Middle frontal gyrus (tissue), 1 donor: ENCODE results near the gene SH2D3C.

Source experiments
- DNase-seq: peaks from one replicate; pipeline ENCODE4 v3.0.0-alpha.2; 2015; ENCODE audit warnings: low spot score; ENCODE audit errors: extremely low spot score

Gene SH2D3C

DNA sequence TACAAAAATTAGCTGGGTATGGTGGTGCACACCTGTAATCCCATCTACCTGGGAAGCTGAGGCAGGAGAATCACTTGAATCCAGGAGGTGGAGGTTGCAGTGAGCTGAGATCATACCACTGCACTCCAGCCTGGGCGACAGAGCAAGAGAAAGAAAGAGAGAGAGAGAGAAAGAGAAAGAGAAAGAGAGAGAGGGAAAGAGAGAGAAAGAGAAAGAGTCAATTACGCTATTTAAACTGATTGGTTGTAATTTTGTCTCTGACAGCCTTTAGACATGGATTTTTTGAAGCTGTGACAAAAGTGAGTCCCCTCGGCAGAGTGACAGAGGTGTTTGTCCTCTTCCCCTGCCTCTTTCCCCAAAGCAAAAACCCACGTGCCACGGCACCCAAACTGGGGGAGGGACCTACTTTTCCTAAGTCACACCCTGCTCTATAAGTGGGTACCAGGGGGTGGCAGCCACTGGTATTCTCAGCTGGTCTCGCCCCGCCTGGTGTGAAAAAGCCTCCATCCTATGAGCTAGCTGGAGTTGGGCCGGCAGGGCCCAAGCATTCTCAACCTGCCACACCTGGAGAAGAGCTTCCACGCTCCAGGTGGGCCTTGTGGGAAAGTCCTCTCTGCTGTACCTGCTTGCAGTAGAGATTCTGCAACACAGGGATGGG is 75.0 kb downstream of the SH2D3C start:
- no peak for DNase-seq

DNA sequence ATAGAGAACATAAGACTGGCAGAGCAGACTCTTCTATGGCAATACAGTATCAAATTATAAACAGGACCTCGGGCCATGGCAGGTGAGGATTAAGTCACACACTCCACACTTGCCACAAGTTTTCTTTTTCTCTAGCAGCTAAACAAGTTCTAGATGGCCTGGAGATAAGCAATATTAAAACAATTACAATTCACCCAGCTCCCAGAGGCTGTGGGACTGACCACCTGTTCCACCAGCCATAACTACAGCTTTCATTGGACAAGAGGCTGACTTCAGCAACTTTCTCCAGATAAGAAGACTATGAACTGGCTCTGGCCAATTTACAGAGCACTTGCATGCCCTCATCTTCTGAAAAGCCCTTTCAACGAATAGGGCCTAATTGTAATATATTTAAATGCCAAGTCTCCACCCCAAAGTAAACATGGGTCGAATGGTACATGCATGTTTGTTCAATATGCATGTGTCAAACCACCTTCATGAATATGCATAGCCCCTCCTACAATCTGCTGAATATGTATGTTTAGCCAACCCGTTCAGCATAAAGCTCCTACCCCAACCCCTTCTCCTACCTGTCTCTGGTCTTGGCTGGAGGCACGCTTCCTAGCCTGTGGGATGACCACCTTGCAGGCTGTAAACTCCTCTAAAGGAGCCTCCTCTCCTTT is 77.7 kb downstream of the SH2D3C start:
- DNase-seq = no peak

DNA sequence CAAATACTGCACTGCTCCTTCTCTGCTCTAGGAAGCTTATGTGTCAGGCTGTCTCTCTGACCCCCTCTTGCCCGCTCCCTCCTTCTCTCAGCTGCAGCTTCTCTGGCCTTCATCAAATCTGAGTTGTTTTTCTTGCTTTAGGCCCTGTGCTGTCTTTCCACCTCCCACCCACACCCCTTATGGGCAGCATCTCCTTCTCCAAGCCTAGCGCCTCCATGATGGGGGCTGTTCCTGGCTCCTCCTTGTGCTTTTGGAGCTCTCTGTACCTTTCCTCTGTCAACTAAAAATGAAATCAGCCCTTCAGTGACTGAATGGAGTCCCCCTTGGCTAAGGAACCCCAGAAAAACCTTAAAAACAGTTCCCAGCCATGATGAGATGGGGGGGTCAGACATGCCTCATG is 78.3 kb downstream of the SH2D3C start:
- DNase-seq = no peak

DNA sequence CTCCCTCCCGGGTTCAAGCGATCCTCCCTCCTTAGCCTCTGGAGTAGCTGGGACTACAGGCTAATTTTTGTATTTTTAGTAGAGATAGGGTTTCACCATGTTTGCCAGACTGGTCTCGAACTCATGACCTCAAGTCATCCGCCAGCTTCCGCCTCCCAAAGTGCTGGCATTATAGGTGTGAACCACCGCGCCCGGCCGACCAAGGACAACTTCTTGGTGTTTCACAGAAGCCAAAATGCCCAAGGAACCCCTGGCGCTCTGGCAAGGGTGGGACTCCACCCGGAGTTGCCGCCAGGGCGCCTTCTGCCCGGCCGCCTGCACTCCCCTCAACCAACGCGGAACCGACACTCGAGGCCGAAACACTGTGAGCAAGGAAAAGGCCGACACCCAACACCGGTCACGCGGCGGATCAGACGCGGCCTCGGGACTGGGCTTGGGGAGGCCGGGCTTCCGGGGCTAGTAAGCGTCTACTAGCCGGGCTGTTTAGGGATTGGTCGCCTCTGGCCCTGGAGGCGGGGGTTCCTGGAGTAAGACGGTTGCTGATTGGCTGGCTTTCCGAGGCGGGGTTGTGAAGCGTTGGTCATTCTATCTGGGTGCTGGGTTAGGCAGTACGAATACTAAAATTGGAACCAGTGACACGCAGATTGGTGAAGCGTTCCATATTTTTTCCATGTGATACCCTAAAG is 79.3 kb downstream of the SH2D3C start:
- DNase-seq = peak; percentile 99

DNA sequence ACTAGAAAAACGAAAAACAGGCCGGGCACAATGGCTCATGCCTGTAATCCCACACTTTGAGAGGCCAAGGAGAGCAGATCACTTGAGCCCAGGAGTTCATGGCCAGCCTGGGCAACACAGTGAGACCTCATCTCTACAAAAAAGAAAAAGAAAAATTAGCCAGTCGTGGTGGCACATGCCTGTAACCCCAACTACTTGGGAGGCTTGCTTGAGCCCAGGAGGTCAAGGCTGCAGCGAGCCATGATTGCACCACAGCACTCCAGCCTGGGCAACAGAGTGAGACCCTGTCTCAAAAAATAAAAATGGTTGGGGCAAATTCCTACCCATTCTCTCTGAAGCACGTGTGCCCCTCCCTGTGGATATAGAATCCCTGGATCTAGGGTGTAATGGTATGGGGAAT is 80.1 kb downstream of the SH2D3C start:
- no peak for DNase-seq

DNA sequence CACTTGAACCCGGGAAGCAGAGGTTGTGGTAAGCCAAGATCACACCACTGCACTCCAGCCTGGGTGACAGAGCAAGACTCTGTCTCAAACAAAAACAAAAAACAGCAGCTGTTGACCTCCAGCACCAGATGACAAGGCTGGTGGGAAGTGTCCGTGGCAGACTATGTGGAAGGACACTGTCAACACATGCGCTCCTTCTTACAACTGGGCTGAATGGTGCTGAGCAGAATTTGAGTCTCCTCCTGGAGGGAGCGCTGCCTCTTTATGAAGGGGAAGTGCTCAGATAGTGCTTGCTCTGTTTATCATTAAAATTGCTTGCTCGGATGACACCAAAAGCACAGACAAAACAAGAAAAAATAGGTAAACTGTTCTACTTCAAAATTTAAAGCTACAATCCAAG is 80.9 kb downstream of the SH2D3C start:
- DNase-seq = no peak

DNA sequence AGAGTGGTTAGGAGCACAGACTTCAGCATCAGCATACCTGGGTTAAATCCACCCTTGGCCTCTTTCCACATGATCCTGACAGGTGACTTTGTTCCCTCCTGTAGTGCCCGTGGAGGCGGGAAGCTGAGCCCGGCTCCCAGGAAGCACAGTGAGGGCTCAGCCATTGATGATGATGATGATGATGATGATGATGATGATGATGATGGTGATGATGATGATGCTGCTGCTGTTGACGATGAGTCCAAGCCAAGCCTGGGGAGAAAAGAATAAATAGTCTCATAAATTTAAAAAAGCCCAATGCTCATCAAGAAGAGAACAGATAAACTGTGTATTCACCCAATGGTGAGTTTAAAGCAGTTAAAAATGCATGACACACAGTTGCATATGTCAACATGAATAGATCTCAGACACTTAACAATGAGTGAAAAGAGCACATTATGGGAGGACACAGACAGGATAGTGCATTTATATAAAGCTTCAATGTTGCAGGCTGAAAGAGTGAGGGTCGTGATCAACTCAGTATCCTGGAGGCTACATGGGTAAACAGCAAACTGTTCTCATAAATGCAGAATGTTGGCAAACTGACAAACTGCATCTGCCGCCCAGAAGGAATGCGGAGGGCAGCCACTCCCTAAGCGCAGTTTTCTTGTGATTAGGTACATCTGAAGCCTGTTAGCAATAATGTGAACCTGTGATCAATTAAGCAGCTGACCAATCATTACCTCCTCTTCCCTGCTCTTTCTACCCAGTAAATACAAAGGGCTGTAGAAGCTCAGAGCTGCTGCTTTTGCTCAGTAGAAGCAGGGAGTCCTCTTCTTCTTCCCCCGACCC is 83.4 kb downstream of the SH2D3C start:
- no peak for DNase-seq

DNA sequence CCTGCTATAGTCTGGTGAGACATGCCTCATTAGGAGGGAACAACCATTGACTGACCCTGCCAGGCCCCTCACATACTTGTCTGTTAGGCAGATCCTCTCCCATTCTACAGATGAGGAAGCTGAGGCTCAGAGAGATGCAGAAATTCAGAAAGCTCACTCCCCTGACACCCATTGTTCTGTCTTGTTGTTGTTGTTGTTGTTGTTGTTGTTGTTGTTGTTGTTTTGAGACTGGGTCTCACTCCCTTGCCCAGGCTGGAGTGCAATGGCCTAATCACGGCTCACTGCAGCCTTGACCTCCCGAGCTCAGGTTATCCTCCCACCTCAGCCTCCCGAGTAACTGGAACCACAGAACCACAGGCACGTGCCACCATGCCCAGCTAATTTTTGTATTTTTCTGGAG is 84.8 kb downstream of the SH2D3C start:
- no peak for DNase-seq

DNA sequence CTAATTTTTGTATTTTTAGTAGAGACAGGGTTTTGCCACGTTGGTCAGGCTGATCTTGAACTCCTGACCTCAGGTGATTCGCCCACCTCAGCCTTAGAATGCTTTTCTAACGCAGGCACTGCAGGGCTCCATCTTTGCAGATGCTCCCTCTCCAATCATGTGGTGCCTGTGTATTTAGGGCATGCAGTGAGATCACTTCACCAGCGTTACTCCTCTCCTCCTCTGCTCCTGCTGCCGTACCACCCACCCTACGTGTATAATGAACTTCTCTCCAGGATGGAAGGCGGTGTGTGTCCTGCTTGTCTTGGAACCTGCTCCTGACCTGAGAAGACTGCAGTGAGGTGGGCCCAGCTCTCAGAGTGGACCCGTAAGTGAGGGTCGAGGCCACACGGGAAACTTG is 85.3 kb downstream of the SH2D3C start:
- DNase-seq = no peak

DNA sequence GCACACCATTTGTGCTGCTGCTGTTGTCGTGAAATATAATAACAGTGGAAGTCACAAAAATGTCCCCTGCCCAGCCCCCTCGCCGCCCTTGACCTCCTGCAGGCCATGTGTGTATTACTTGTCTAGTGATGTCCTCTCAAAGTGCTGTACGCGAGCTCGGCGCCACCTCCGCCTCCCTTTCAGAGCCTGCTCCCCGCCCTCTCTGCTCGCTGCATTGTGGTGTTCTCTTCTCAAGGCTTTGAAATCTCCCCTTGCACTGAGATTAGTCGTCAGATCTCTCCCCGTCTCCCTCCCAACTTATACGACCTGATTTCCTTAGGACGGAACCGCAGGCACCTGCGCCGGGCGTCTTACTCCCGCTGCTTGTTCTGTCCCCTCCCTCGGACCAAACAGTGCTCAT is 86.4 kb downstream of the SH2D3C start:
- DNase-seq = no peak

DNA sequence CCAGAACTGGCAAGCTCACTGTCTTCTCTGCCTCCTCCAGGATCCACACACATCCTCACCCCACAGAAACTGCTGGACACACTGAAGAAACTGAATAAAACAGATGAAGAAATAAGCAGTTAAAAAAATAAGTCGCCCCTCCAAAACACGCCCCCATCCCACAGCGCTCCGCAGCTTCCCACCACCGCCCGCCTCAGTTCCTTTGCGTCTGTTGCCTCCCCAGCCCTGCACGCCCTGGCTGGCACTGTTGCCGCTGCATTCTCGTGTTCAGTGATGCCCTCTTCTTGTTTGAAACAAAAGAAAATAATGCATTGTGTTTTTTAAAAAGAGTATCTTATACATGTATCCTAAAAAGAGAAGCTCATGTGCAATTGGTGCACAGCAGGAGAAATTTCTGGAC is 87.7 kb downstream of the SH2D3C start:
- no peak for DNase-seq

DNA sequence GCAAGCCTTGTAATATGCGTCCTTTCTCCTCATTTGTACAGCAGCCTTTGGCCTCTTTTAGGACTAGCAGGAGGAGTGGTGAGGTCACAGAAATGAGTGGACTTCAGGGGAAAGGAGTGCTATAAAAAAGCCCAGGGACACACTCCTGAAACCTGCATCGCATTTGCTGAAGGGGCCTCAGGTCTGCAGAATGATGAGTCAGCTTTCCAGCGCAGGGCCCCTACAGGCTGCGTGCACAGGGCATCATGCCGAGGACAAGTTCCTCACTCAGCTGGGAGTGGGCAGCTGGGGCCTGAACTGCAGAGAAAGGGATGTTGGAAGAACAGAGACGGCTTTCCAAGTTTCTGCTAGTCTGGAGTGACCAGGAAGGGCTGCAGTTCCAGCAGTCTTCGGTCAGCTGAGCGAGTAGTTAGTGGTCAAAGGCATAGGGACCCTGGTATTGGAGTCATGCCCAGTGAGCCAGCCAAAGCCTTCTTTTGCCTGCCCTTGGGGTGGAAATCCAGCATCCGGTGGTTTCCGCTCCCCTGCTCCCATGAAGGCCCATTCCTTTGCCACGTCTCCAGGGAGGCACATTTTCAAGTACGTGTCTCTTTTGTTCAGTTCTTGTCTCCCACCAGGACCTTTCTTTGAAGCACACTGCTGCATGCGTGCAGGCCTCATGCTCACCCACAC is 89.0 kb downstream of the SH2D3C start:
- DNase-seq = no peak
